Measurements from ENCODE around the gene PRSS12.

The PRSS12 gene

DNA sequence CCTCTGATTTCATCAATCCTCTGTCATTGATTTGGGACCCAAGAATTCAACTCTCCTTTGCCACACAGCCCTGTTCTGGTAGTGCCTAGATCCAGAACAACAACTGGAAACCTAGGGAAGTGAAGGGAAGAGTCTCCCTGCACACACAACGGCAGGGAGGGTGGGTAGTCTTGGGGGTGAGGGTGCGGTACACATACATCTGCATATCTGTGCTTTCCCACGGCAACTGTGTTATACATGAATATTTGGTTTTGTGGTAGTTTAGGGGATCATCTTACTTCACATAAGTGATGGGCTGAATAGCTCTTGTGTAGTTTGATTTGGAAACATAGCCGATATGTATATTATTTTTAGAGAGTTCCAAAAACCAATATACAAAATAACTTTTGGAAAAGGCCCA lies 3.3 kb upstream of the PRSS12 start:
- no peak for ATAC-seq

DNA sequence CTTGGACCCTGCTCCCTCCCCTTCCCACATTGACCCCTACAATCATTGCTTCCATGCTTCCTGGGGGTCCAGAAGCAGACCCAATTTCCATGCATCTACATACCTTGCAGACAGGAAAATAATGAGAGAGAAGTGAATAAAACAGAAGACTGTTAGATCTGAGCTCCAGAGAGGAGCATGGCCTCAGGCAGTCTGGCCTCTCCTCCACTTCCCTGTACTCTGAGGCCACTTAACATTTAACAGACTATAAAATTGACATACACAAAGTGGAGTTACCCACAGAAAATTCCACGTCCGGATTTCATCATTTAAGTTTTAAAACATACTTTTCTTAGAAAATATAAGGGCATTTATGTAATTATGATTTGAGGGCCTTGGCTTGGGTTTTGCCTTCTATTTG lies 2.1 kb upstream of the PRSS12 start:
- no peak for ATAC-seq

DNA sequence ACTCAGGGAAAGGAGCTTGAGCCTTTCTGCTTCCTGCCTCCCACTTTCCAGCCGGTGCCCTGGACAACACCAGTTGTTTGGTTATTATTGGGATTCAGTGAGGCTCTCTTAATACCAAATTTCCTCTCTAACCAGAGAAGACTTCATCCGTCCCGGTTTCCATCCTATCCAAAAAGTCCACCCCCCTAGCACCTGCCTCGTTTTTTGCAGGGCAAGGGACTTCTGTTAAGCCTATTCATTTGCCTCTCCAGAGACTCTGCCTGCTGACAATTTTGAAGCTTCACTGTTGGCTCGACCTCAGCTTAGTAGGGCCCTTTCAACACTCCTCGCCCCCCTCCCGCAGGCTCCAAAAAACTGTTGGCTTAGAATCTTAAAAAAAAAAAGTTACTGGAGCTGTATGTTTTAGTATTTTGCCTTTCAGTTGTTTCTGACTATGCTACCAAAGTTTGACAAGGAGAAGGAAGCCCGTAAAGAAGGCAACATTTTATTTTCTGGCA lies 779 bp upstream of the PRSS12 start:
- ATAC-seq = no peak

DNA sequence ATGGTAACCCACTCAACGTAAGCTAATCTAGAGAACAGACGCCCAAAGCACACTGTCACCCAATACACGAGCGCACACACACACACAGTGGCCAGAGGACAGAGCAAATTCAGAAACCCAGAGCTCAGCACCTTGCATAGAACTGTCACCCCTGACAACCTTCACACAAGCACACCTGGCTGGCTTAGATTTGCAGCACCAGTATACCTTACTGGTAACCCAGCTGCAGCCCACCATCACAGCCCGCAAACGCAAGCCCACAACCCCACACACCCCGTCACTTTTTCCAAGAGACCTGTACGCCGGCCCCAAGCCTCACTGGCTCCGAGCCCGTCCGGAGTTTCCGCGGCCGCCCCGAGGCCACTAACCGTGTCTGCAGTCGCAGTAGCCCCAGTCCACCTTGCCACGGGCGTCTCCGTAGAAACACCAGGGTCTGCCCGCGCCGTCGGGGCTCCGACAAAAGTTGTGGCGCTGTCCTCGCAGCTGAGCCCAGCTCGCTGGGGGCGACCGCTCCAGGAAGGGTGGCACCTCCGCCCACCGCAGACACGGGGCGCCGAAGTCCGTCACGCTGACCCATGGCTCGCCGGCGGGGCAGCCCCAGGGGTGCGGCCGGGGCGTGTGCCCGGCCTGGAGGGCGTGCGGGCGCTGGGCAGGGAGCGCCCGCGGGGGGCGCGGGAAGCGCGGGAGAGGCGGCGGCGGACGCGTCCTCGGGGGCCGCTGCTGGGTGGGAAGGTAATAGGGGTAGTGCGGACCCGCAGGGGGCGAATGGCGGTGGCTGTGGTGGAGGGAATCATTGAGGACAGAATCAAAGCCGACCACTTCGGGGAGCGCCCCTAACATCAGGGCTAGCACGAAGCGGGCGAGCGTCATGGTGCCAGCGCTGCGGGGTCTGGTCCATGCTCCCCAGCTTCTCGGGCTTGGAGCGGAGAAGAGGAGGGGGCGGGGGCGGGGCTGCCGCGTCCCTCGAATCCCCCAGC lies 664 bp downstream of the PRSS12 start:
- ATAC-seq = peak in 1 of 2 donors; percentile 21

DNA sequence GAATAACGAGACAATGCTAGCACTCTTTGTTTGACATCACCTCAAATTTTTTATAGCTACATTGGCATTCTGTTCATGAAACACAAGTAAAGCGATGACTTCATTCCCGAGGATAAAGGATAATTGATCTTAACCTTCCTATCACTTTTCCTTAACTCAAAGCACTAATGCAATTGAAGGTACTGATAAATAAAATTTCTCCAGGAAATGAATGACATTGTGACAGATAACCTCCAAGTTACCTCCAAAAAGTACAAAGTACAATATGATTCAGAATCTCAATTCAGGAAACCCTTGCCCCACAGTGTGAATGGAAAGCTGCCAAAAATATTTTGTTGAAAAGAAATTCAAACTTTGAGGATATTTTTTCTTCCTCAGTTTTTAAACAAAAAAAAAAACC lies 1.8 kb downstream of the PRSS12 start:
- no peak for ATAC-seq

DNA sequence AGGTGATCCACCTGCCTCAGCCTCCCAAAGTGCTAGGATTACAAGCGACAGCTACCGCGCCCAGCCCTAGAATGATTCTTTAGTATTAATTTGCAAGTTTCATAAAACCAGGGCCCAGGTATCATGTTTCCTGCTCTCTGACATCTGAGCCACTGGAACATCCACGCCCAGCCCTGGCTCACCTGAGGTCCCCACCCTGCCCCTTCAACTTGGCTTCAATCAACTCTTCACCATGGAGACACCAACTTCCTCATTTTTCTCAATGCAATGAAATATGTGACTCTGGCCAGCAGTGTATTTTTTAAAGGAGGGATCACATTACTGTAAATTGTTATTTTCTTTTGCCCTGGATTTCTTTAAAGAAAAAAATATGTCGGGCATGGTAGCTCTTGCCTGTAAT lies 3.9 kb downstream of the PRSS12 start:
- ATAC-seq = no peak

DNA sequence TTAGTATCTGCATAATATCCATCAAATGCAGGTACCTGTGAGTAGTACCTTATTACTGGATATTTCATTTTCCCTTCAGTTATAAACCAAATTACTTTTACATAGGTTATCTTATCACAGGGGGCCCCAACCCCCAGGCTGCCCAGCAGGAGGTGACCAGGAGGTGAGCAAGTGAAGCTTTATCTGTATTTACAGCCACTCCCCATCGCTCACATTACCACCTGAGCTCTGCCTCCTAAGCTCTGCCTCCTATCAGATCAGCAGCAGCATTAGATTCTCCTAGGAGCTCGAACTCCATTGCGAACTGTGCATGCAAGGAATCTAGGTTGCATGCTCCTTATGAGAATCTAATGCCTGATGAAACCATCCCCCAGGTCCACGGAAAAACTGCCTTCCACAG lies 6.3 kb downstream of the PRSS12 start:
- no peak for ATAC-seq

DNA sequence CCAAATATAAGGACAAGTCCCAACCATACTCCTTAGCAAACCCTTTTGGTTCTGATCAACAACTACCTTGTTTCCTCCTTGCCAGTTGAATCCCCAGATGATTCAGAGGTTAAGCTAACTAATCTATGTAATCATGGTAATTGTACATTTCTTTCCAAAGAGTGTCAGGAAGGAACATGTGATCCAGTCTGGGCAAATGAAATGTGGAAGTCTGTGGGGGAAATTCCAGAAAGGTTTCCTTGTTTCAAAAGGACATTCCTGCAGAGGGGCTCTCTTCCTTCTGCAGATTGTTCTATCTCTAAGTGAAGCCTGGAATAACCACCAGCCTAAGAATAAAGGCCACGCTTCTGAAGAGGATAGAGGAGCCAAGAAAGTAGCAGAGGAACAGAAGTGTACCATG lies 7.0 kb downstream of the PRSS12 start:
- ATAC-seq = no peak

DNA sequence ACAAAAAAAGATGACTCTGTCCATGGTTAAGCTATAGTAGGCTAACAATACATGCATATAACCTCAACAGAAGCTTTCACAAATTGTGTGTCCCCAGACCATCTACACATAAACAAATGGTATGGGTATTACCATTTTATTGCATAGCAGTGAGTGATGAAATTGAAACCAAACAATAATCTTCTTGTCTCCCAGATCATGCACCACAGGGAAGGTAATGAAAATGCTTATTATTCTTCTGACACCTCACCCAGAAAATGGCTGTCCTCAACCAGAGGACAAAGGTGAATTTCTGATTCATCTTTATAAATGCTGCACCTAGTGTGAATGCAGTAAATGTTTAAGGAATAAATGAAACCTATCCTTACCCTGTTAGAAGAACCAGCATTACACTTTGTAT lies 8.0 kb downstream of the PRSS12 start:
- ATAC-seq = no peak

DNA sequence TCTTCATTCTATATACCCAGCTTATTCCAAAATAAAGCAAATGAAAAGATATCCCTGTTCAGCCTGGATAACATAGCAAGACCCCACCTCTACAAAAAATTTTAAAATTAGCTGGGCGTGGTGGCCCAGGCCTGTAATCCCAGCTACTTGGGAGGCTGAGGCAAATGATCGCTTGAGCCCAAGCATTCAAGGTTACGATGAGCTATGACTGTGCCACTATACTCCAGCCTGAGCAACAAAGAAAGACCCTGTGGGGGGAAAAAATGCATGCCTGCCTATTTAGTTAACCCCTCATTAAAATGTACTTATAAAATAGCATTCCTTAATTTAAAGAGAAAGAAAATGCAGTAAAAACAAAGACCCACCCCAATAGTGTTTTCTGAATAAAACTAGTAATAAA lies 9.3 kb downstream of the PRSS12 start:
- ATAC-seq = no peak

DNA sequence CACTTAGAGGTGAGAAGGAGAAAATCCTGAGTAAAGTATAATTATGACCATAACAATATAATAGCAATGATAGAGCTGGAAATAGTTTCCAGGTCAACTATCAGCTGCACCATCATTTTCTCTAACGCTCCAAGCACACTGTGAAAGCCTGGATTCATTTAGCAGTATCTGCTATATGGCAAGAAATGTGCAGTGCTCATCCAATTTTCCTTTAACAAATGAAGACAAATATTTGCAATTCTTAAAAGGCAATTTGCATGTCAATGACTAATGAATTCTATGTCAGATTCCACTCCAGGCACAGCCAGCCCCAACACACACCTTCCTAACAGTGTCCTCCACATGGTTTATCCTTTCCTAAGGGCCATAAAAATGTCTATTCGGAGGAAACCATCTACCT lies 12.7 kb downstream of the PRSS12 start:
- no peak for ATAC-seq

DNA sequence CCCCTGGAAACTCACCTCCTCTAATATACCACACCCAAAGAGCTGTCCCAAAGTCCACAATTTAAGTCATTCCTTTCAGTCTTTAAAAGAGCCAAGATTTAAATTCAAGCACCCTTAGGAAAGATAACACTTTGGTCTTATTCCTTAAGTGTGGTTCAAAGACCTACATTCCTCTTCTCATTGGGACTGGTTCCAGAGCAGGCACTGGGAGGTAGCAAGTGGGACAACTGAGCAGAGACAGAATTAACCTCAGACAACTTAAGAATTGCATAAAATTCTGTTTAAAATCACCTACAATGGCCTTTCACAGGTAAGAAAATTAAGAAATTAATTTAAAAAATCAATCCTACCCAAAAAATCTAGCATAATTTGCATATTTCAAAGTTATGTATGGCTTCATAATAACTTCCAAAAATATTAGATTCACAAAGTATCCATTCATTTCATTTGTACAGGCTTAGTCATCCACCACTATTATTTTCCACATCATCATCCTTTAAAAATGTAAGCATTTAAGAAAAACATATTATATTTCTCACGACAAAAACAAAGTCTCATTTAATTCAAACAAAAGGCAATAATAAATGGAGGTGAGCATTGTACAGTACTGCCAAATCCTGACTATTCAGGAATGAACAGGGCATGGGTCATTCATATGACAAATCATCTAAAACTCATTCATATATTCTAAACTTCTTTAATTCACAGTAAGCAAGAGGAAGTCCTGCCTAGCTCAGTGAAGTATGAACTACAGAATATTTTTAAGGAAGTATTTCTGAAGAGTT lies 13.6 kb downstream of the PRSS12 start:
- no peak for ATAC-seq

DNA sequence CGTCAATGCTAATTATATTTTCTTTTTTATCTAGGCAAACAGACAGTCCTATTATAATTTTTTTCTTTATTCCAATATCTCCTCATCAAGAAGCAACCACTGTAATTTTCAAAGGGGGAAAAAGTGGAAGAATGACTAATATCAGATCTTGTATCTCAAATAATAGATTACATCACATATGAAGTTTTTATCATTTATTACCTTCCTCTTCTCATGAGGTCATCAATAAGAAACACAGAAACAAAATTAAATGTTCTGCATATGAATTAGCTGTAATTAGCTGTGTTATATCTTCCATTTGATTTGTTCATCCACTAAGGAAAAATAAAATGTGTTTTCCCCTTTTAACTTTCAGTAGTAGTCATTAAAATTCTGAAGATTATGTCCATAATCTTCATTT lies 14.3 kb downstream of the PRSS12 start:
- ATAC-seq = no peak

DNA sequence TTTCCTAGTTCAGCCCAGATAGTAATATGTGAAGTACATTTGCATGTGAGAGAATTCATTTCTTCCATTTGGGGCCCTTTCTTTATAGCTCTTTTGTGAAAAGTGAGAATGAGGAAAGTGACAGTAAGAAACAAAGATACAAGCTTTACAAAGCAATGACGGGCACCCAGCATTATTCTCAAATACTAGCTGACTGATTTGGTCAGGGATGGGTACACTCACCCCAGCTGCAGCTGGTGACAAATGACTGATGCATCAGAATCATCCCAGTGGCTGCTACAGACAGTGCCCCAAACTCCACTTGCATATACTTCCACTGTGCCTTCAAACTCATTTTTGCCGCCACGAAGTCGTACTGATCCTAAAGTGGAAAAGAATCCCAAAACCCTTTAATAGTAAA lies 14.8 kb downstream of the PRSS12 start:
- no peak for ATAC-seq

DNA sequence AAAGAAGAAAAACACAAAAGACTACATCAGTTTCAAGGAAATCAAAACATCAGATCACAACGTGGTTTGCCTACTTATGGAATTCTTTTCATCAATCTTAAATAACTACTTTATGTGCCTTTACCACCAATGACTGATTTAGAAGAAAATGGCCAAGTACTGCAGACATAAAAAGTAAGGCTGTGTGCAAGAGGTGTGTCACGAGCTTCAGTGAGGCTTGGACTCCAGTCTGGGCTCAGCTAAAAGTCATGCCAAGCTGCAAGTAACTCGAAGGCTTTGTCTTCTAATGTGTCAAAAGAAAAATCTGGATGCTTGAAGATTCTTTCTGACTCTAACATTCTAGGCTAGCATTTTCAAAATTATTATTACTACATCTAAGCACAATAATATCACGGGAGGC lies 17.0 kb downstream of the PRSS12 start:
- ATAC-seq = no peak

DNA sequence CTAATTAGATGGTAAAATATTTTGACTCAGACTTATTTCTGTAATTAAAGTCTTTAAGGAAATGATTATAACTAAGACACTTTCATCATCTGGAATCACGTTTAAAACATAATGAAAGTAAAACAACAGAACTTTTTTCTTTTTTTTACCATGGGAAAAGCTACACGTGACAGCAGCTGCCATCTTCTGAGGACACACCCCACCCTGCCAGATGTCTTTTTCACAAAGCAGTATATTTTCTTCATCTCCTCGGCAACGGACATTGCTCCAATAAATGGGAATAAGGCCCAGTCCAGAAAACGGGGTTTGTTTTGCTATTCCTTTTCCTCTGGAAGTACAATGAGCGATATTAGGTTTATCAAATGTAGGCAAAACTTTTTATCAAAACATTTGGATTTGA lies 17.5 kb downstream of the PRSS12 start:
- ATAC-seq = no peak

DNA sequence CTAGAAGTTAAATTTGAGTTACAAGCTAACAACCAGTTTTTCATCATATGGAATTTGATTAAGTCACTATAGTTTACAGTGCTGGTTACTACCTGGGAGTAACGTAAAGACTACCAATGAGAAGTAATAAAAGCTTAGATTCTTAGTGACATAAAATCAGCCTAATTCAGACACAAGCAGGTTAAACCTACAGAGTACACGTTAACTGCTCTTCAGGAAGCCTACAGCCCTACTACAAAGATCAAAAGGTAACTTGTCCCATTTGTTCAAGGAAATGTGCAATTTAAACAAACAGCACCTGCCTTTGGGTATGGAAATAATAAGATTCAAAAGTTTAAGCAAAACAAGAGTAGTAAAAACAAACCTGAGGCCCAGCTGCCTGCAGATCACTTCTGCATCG lies 21.5 kb downstream of the PRSS12 start:
- ATAC-seq = no peak

DNA sequence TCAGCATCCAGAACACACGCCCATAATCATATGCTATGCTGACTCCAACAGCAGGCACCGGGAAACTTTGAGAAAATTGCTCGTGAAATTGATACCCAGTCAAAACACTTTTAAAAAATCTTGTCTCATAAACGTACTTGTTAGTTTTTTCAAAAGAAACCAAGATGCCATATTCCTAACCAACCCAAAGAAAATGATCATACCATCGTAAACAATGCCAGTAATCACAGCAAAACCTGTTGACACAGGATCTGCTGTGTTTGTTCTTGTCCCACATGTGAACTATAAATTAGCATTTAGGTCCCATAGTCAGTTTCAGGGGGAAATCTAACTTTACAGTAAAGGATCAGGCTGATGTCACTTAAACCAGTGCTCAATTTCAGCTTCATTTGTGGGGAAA lies 23.0 kb downstream of the PRSS12 start:
- no peak for ATAC-seq

DNA sequence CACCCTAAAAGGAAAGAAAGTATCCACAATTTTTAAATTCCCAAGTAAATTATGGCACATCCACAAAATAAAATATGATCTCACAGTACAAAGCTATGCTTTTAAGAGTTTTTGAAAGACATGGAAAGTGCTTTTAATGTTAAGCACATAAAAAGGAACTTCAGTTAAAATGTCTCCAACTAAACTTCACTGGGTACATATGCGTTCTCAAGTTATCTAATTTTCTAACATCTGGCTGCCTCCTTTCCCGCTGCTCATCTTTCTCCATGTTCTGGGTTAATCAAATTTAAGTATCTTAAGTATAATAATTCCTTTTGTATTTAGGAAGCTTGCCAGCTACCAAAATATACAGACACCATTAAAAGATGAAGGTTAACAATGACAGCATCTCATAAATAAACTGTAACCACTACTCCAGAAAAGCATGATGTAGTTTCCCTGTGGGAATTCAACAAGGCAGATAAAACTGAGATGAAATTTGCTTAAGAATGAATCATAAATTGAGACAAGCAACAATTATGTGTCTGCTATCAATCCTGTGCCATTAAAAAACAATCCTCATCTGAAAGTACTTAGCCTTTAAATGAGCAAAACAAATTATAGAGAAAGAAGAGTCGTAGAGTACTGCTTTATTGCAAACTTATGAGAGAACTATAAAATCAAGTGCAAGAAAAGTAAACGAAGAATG lies 25.1 kb downstream of the PRSS12 start:
- ATAC-seq = no peak

DNA sequence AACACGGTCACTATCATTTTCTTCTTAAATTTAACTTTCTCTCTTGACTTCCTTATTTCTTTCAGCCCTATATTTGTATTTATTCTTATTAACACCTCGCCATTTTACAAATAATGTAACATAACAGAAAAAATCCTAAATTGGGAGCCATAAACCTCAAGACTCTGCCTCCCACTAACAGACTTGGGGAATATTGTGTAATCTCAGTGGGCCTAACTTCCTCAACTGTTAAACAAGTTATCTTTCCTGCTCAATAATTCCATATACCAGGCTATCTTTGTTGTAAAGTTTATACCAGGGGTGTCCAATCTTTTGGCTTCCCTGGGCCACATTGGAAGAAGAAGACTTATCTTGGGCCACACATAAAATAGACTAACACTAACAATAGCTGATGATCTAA lies 26.2 kb downstream of the PRSS12 start:
- ATAC-seq = no peak

DNA sequence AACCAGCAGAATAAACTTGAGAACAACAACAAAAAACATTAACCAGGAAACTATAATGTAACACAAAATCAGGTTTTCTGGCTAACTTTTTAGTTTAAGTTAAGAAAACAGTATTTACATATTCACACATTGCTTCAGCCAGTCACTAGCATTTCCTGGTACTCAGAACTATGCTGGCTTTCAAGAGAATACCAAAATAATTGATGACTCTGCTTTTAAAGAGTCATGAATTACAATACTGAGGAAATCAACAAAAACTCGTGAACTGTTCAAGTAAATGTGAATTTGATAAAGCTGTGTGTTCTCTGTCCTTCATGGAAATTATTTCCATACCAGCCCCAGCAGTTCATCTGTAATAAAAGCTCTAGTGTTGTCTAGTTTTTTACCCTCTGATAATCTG lies 27.4 kb downstream of the PRSS12 start:
- no peak for ATAC-seq

DNA sequence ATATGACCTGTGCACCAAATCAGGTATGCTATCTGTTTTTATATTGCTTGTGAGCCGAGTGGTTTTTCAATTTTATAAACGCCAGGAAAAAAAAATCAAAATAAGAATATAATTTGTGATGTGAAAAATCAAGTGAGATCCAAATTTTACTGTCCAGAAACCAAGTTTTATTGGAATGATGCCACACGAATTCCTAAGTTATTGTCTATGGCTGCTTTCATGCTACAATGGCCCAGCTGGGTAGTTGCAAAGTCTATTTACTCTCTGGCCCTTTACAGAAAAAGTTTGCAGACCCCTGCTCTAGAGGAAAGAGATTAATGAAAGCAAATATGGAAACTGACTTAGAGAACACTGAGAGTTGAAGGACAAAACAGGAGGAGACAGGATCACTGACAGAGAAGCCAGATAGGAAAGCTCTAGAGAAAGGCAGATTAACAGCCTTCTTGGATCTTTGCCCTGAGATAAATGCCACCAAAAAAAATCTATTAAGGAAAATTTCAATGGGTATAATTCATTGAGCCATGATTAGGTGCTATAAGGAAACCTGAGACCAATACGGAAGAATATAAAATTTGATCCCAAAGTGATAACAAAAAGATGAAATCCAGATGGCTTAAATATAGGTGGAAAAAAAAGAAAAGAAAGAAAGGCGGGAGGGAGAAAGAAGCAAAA lies 29.8 kb downstream of the PRSS12 start:
- ATAC-seq = no peak

DNA sequence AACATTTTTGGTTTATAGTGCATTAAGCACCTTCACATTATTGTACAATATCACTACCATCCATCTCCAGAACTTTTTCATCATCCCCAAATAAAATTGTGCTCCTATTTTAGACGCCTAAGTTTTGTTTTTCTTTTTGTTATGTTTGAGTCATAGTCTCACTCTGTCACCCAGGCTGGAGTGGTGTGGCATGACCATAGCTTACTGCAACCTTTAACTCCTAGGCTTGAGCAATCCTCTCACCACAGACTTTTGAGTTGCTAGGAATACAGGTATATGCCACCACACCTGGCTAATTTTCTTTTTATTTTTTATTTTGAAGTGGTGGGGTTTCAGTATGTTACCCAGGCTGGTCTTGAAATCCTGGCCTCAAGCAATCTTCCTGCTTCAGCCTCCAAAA lies 33.9 kb downstream of the PRSS12 start:
- ATAC-seq = no peak

All from activated CD4-positive, CD25-positive, alpha-beta regulatory T cell treated with anti-CD3 and anti-CD28 coated beads, Interleukin-2, amount 50 U/mL, for 24 hours (primary cell).